Endothelial cell of umbilical vein (primary cell): ENCODE results near the gene ACSF3. TPM values are rescaled to one million over a fixed set of nuclear protein-coding genes. Genes with fewer than 3 reads are reported as not detected.

Experiments
- BruUV-seq: library from RNA; stranded (reverse); fragments of 400-500 nt; replicated peaks from 2 replicates; lab custom pipeline; 2021; lab: Mats Ljungman, UMichigan
- CTCF ChIA-PET: fragments of 300-600, 350-600 bp; sonication (Branson Sonifier 250); formaldehyde crosslinking; loops from one replicate; lab custom pipeline; 2021; ENCODE audit warnings: antibody characterized with exemption, inconsistent platforms; lab: Charles Lee
- POLR2A ChIA-PET: fragments of 300-600, 350-600 bp; sonication (Branson Sonifier 250); formaldehyde crosslinking; loops from one replicate; lab custom pipeline; 2021; ENCODE audit warnings: antibody characterized with exemption, inconsistent platforms; lab: Charles Lee
- DNase-seq: peaks from one replicate; pipeline ENCODE4 v3.0.0-alpha.2; 2011; ENCODE audit warnings: low read depth, low spot score
- FAIRE-seq: peaks from 2 replicates; lab custom pipeline; 2011; peaks lifted over from hg19 to GRCh38; lab: Jason Lieb, UNC
- H2AFZ ChIP-seq: 2 replicates; pipeline ENCODE4 v1.6.0; 2012; ENCODE audit warnings: low read depth, low read length, control low read depth, inconsistent platforms
- H3K27ac ChIP-seq: 2 replicates; pipeline ENCODE4 v1.5.1; 2011; ENCODE audit warnings: low read depth, mild to moderate bottlenecking, control low read depth, low read length, moderate library complexity; ENCODE audit not compliant: insufficient read depth
- H3K27me3 ChIP-seq, 2 experiments: 2 replicates each; pipeline versions ENCODE4 v1.6.0 to v1.6.1; 2011; ENCODE audit warnings: low read length in 2 of 2, mixed read lengths in 1 of 2; ENCODE audit not compliant: control insufficient read depth in 2 of 2, insufficient read depth in 2 of 2
- H3K36me3 ChIP-seq, 2 experiments: 2 replicates in 1 of 2; 3 replicates in 1 of 2; pipeline ENCODE4 v1.5.1; 2011; ENCODE audit warnings: low read length in 2 of 2, mild to moderate bottlenecking in 1 of 2, moderate library complexity in 1 of 2; ENCODE audit not compliant: control insufficient read depth in 2 of 2, insufficient read depth in 2 of 2; ENCODE audit errors: extremely low read depth in 1 of 2
- H3K4me1 ChIP-seq: 3 replicates; pipeline ENCODE4 v1.5.1; 2011; ENCODE audit warnings: mild to moderate bottlenecking, low read length; ENCODE audit not compliant: control insufficient read depth, insufficient read depth; ENCODE audit errors: extremely low read depth
- H3K4me2 ChIP-seq: 2 replicates; pipeline ENCODE4 v1.6.1; 2011; ENCODE audit warnings: low read length, control low read depth, mixed read lengths; ENCODE audit not compliant: insufficient read depth
- H3K4me3 ChIP-seq, 3 experiments: fragments of 200-600 bp in 1 of 3; sonication (generic), shearing (Covaris generic) in 1 of 3; replicated peaks in 1 of 3; 2 replicates each; pipeline ENCODE4 v1.5.1; 2011 to 2016; ENCODE audit warnings: control low read depth in 3 of 3, low read length in 3 of 3, mild to moderate bottlenecking in 2 of 3, inconsistent platforms in 1 of 3, low read depth in 1 of 3, moderate library complexity in 1 of 3; ENCODE audit not compliant: insufficient read depth in 1 of 3
- H3K79me2 ChIP-seq: 2 replicates; pipeline ENCODE4 v1.6.0; 2012; ENCODE audit warnings: low read length, inconsistent platforms; ENCODE audit not compliant: control insufficient read depth, insufficient read depth
- H3K9ac ChIP-seq: replicated peaks from 2 replicates; pipeline ENCODE3; 2011; ENCODE audit warnings: low read length, control low read depth; ENCODE audit not compliant: insufficient read depth; ENCODE audit errors: extremely low read depth
- H3K9me1 ChIP-seq: replicated peaks from 3 replicates; pipeline ENCODE4 v1.6.0; 2011; ENCODE audit warnings: mild to moderate bottlenecking, low read length; ENCODE audit not compliant: control insufficient read depth, insufficient read depth; ENCODE audit errors: extremely low read depth
- H3K9me3 ChIP-seq: replicated peaks from 2 replicates; pipeline ENCODE4 v1.5.1; 2012; ENCODE audit warnings: low read length, inconsistent platforms; ENCODE audit not compliant: control insufficient read depth, insufficient read depth
- H4K20me1 ChIP-seq: replicated peaks from 2 replicates; pipeline ENCODE3; 2011; ENCODE audit warnings: mild to moderate bottlenecking, low read length; ENCODE audit not compliant: control insufficient read depth, insufficient read depth; ENCODE audit errors: extremely low read depth
- CTCF ChIP-seq, 2 donors: IDR thresholded peaks; 1 replicate in 1 of 2; 2 replicates in 1 of 2; pipeline ENCODE4 v1.5.1; 2011; ENCODE audit warnings: low read length in 2 of 2, mild to moderate bottlenecking in 2 of 2, moderate library complexity in 2 of 2, control low read depth in 1 of 2, inconsistent platforms in 1 of 2, low read depth in 1 of 2; ENCODE audit not compliant: insufficient read depth in 1 of 2; ENCODE audit errors: extremely low read depth in 1 of 2
- EZH2 ChIP-seq: IDR thresholded peaks from 2 replicates; pipeline ENCODE4 v1.6.1; 2012; ENCODE audit warnings: borderline replicate concordance, low read depth, mild to moderate bottlenecking, moderate library complexity, low read length, inconsistent platforms; ENCODE audit not compliant: severe bottlenecking
- FOS ChIP-seq: IDR thresholded peaks from 2 replicates; pipeline ENCODE4 v1.6.1; 2011; ENCODE audit warnings: mild to moderate bottlenecking, low read length, moderate library complexity, borderline replicate concordance; ENCODE audit not compliant: insufficient read depth
- GATA2 ChIP-seq: IDR thresholded peaks from 2 replicates; pipeline ENCODE4 v1.7.0; 2011; ENCODE audit warnings: low read depth, mild to moderate bottlenecking, moderate library complexity, mixed read lengths, low read length; ENCODE audit not compliant: insufficient read length, insufficient read depth
- JUN ChIP-seq: IDR thresholded peaks from 2 replicates; pipeline ENCODE4 v1.6.1; 2011; ENCODE audit warnings: borderline replicate concordance, low read depth; ENCODE audit not compliant: insufficient read length, insufficient read depth
- MYC ChIP-seq: IDR thresholded peaks from one replicate; pipeline ENCODE4 v1.6.1; 2011; ENCODE audit warnings: mild to moderate bottlenecking, low read depth, low read length
- POLR2A ChIP-seq: IDR thresholded peaks from 2 replicates; pipeline ENCODE4 v1.6.1; 2012; ENCODE audit warnings: low read depth, mild to moderate bottlenecking, control low read depth, low read length
- POLR2AphosphoS5 ChIP-seq: IDR thresholded peaks from 2 replicates; pipeline ENCODE4 v1.6.1; 2012; ENCODE audit warnings: low read depth, mild to moderate bottlenecking, control low read depth, low read length, moderate library complexity; ENCODE audit not compliant: insufficient read depth
- dilution Hi-C: fragments of 300-500 bp; cut with MboI; formaldehyde crosslinking; loops from one replicate; pipeline ENCODE4 v1.15.0; 2019; ENCODE audit warnings: low sequenced_read_pairs; ENCODE audit not compliant: extremely low pct_ligation_motif_present
- intact Hi-C: fragments of 100-400 bp; cut with micrococcal nuclease; formaldehyde crosslinking; loops from one replicate; pipeline ENCODE4 v1.10.0; 2022
- polyA plus RNA-seq, 4 experiments: library from polyadenylated mRNA; depleted of rRNA in 3 of 4; stranded (reverse) in 3 of 4; unstranded in 1 of 4; fragments of >200 nt; gene quantifications; 2 replicates each; pipeline versions ENCODE4 v1.2.1 to v1.2.3, GENCODE V29; 2011 to 2012; ENCODE audit warnings: missing spikeins in 1 of 4
- total RNA-seq: library from RNA; stranded (reverse); gene quantifications from 2 replicates; pipeline ENCODE4 v1.2.3, GENCODE V29; 2021
- TF ChIP-seq, protein P1 (sequence below): IDR thresholded peaks from 2 replicates; pipeline ENCODE4 v1.6.1; 2011; ENCODE audit not compliant: insufficient read depth, insufficient read length

ACSF3 gene
- total and polyA plus RNA-seq, 2 donors (not counting 3 experiments of a cell fraction or from before 2014, with no cell fraction given) = 18.6 to 33.2 TPM

GRCh38 chr16:89100601-89101302 is 7.1 kb downstream of the ACSF3 start:
- TF ChIP-seq POLR2A = no peak
- TF ChIP-seq POLR2AphosphoS5 = no peak
- TF ChIP-seq EZH2 = no peak
- no peak for TF ChIP-seq GATA2
- TF ChIP-seq, protein P1, sequence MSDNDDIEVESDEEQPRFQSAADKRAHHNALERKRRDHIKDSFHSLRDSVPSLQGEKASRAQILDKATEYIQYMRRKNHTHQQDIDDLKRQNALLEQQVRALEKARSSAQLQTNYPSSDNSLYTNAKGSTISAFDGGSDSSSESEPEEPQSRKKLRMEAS = no peak
- no peak overlapping the region for H3K27ac ChIP-seq
- CTCF ChIA-PET = no interaction called here
- intact Hi-C loops = no loop called here
- DNase-seq (no peak), FAIRE-seq (no peak)
- H4K20me1 ChIP-seq = no peaks in the 10 kb centered on the region
- H3K4me1 ChIP-seq = no peaks in the 10 kb centered on the region
- no peaks in the 10 kb centered on the region for H3K9me1 ChIP-seq
- H3K4me2 ChIP-seq = no peak overlapping the region
- no peaks in the 10 kb centered on the region for H3K9me3 ChIP-seq
- no peak overlapping the region for H2AFZ ChIP-seq
- BruUV-seq = no TSS peak
- H3K27me3 ChIP-seq = no peaks in the 10 kb centered on the region
- H3K36me3 ChIP-seq = peaks cover 2 to 29% of the 10 kb centered on the region in 2 experiments
- no peak overlapping the region for H3K9ac ChIP-seq
- dilution Hi-C loops = no loop called here
- no peak overlapping the region for H3K4me3 ChIP-seq
- POLR2A ChIA-PET = interaction anchor here (0.8 kb wide), 1 partner anchor 438 kb away, joined by 3 read pairs; the partner anchor contains the start of gene MVD
- H3K79me2 ChIP-seq = peaks cover 26% of the 10 kb centered on the region

- BruUV-seq = no TSS peak
- no peak for DNase-seq
- H3K9me3 ChIP-seq = no peaks in the 10 kb centered on the region
- no peaks in the 10 kb centered on the region for H3K4me1 ChIP-seq
- ChIA-PET CTCF (no interaction called here), POLR2A (no interaction called here)
- no peaks in the 10 kb centered on the region for H3K27me3 ChIP-seq
- H3K9me1 ChIP-seq = no peaks in the 10 kb centered on the region
- no peak for TF ChIP-seq FOS
- TF ChIP-seq POLR2A = no peak
- no peak for TF ChIP-seq GATA2
- no peak for TF ChIP-seq POLR2AphosphoS5
- TF ChIP-seq, protein P1 = no peak
- no peak for TF ChIP-seq JUN
- TF ChIP-seq CTCF (IDR thresholded peaks at IDR 0.05; ENCODE audit: extremely low read depth in 1 of 2, insufficient read depth in 1 of 2, low read depth in 1 of 2, low read length in 2 of 2) = no peak
- no peak for TF ChIP-seq MYC
- no peak for TF ChIP-seq EZH2
- intact Hi-C loops = no loop called here
- H3K36me3 ChIP-seq = peaks cover 2 to 31% of the 10 kb centered on the region in 2 experiments
- H3K4me3 ChIP-seq = no peak overlapping the region
- no peak overlapping the region for H3K27ac ChIP-seq
- H4K20me1 ChIP-seq = no peaks in the 10 kb centered on the region
- H3K79me2 ChIP-seq = peaks cover 19% of the 10 kb centered on the region
- FAIRE-seq = no peak
- H3K4me2 ChIP-seq = no peak overlapping the region
- dilution Hi-C loops = no loop called here
- H3K9ac ChIP-seq = no peak overlapping the region
- H2AFZ ChIP-seq = no peak overlapping the region
These were observed 7.8 kb downstream of the ACSF3 start for GRCh38 chr16:89101303-89102040.
